Epithelial cell of proximal tubule (primary cell): ENCODE data around the gene MYO3B. TPM values are rescaled to one million over a fixed set of nuclear protein-coding genes. Genes with fewer than 3 reads are reported as not detected.

ENCODE experiments used
- DNase-seq: peaks from one replicate; pipeline ENCODE4 v3.0.0-alpha.2; 2011; ENCODE audit warnings: low read depth
- H3K4me3 ChIP-seq: 2 replicates; pipeline ENCODE4 v1.5.1; 2011; ENCODE audit warnings: low read depth, mild to moderate bottlenecking, low read length
- total RNA-seq: library from RNA; depleted of rRNA; stranded (reverse); fragments of >200 nt; gene quantifications from 2 replicates; pipeline ENCODE4 v1.2.3, GENCODE V29; 2015
- TF ChIP-seq, protein P1 (sequence below): conservative IDR thresholded peaks from 2 replicates; pipeline ENCODE4 v1.5.1; 2012; ENCODE audit warnings: low read depth, mild to moderate bottlenecking, low read length

The MYO3B gene
- total RNA-seq, 1 donor from 2014 or later: 0.35 TPM

DNA sequence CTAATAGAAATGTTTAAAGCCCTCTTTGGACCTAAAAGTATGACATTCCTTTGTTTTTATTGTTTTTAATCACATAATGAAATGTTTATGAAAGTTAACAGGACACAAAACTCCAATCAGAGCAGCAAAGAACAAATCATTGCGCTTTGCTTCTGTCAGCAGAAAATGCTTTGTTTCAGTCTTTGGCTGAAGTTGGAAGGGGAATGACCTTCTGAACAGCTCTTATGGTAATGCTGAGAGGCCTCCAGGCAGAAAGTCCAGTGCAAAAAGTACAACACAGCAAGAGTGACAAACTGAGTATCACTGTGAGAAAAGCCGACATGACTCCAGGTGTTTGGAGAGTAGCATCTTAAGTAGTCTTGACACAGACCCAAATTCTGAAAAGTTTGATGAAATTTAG is 389.5 kb downstream of the MYO3B start:
- TF ChIP-seq, protein P1, sequence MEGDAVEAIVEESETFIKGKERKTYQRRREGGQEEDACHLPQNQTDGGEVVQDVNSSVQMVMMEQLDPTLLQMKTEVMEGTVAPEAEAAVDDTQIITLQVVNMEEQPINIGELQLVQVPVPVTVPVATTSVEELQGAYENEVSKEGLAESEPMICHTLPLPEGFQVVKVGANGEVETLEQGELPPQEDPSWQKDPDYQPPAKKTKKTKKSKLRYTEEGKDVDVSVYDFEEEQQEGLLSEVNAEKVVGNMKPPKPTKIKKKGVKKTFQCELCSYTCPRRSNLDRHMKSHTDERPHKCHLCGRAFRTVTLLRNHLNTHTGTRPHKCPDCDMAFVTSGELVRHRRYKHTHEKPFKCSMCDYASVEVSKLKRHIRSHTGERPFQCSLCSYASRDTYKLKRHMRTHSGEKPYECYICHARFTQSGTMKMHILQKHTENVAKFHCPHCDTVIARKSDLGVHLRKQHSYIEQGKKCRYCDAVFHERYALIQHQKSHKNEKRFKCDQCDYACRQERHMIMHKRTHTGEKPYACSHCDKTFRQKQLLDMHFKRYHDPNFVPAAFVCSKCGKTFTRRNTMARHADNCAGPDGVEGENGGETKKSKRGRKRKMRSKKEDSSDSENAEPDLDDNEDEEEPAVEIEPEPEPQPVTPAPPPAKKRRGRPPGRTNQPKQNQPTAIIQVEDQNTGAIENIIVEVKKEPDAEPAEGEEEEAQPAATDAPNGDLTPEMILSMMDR: no peak
- H3K4me3 ChIP-seq: no peak overlapping the region
- DNase-seq: no peak

DNA sequence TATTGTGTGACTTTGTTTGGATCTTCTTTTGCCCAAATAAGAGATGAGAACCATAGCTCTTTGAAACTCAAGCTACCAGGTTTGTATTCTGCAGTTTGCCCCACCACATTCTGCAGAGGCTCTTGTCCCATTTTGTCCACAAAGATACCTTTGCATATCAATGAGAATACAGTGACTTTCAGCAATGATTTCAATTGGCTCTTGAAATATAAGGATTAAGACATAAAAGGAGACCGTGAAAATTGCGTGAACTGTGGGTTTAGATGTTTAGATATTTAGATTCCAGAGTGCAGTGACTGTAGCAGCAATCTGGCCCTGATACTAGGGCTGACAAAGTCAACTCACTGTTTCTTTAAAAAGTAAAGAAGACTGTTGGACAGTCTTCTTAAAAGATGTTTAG is 390.6 kb downstream of the MYO3B start:
- no peak overlapping the region for H3K4me3 ChIP-seq
- no peak for DNase-seq
- TF ChIP-seq, protein P1: no peak

DNA sequence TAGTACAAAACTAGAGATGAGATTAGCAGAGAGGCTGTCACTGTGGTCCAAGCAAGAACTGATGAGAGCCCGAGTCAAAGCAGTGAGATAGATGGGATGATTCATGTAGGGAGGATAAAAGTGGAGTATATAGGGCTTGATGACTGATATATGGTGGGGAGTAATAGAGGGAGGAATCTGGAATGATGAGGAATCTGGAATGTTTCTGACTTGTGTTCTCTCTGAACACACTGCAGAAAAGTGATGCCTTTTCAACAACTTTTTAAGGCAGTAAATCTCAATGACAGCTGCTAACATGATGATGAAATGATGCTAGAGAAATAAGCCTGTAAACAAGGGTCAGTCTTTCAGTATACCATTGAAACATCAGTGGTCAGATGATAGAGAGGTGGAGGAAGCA is 393.7 kb downstream of the MYO3B start:
- no peak for DNase-seq
- H3K4me3 ChIP-seq: no peak overlapping the region
- TF ChIP-seq, protein P1: no peak

DNA sequence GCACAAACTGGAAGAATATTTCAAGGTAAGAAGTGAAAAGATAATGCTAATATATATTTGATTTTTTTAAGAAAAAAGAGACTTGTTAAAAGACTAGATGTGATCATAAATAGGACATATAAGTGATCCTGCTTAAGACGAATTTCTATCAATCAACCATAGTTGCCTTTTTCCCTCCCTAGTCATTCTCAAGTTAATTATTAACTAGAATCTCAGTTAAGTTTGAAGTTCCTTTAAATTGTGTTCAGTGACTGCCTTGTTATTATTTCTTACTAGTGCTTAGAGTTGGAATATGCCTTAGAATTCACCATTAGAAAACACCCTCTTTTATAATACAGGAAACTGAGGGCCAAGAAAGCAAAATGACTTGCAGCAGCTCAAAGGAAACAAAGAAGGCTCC is 395.7 kb downstream of the MYO3B start:
- DNase-seq: no peak
- TF ChIP-seq, protein P1: no peak
- H3K4me3 ChIP-seq: no peak overlapping the region

DNA sequence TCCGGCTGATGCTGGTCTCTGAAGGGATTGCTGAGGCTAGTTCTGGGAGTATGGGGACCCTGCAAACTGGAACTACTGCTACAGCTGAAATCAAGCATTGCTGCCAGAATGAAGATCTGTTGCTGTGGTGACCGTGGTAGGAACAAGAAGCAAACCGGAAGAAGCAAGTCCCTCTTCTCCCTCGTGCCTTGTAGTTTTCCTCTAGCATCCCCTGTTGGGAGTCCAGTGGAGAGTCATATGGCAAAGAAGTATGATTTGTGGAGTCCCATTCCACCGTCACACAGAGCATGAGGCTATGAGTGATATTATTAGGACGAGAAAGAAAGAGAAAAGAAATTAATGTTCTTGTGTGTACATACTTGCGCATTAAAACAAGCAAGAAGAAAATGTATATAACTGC is 398.3 kb downstream of the MYO3B start:
- TF ChIP-seq, protein P1: no peak
- DNase-seq: no peak
- H3K4me3 ChIP-seq: no peak overlapping the region

DNA sequence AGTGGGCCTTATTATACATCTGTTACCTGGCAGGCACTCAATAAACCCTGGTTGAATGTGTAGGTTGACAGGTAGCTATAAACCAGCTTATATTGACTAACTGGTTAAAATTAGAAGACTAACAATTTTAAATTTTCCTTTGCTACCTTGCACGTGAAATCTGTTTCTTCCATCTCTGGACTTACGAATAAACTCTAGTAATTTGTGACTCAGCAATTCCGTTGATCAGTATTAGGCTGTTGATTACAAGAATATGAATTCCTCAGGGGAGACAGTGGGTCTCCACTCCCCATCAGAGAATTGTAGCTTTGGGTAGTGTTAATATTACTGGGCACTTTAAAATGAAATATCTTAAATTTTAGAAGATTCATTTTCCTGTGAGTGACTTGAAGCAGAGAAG is 399.4 kb downstream of the MYO3B start:
- no peak overlapping the region for H3K4me3 ChIP-seq
- TF ChIP-seq, protein P1: no peak
- no peak for DNase-seq

DNA sequence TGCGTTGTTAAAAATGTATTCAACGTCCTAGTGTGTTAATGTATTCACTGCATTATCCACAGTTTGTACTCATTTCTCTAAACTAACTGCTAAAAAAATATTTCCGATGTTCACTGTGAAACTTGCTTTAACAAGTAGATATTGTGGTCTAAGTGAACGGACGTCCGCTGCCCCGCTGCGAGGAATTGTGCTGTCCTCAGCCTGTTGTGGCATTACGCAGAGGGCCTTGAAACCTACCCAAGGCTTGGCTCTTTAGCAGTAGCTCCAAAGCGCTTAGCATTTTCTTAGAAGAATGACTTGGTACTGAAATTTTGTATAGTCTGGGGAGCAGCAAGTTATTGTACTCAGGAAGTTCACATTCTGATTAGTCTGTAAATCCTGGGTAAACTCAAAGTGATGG is 400.7 kb downstream of the MYO3B start:
- TF ChIP-seq, protein P1: no peak
- H3K4me3 ChIP-seq: no peak overlapping the region
- no peak for DNase-seq
